K562 (cell line): ENCODE data around the gene MAP3K7. TPM values are rescaled to one million over a fixed set of nuclear protein-coding genes. Genes with fewer than 3 reads are reported as not detected.

Experiments used
- CBFA2T3 ChIP-seq: fragments of 450-650 bp; IDR thresholded peaks from 2 replicates; pipeline ENCODE4 v1.6.1; 2017
- CREB3L1 ChIP-seq: fragments of 450-650 bp; IDR thresholded peaks from 2 replicates; pipeline ENCODE4 v1.6.1; 2014; ENCODE audit warnings: low read depth, mild to moderate bottlenecking, moderate library complexity, borderline replicate concordance
- ERF ChIP-seq: fragments of 450-650 bp; formaldehyde crosslinking; IDR thresholded peaks from 2 replicates; pipeline ENCODE4 v1.4.0; 2020; ENCODE audit warnings: mild to moderate bottlenecking, mixed read lengths
- FOS ChIP-seq: IDR thresholded peaks from 3 replicates; pipeline ENCODE4 v1.6.1; 2011; ENCODE audit not compliant: insufficient read length; ENCODE audit errors: extremely low read depth
- HBP1 ChIP-seq: fragments of 450-650 bp; formaldehyde crosslinking; IDR thresholded peaks from 2 replicates; pipeline ENCODE4 v1.4.0; 2022; ENCODE audit warnings: missing genetic modification characterization
- HMG20A ChIP-seq: fragments of 450-650 bp; formaldehyde crosslinking; conservative IDR thresholded peaks from 2 replicates; pipeline ENCODE4 v1.4.0; 2020; ENCODE audit warnings: mild to moderate bottlenecking, mixed read lengths
- IRF2 ChIP-seq: sonication (generic); formaldehyde crosslinking; IDR thresholded peaks from 2 replicates; pipeline ENCODE4 v1.8.1; 2022; ENCODE audit warnings: mild to moderate bottlenecking, missing genetic modification reagents
- KLF1 ChIP-seq: fragments of 450-650 bp; IDR thresholded peaks from 2 replicates; pipeline ENCODE4 v1.6.1; 2016; ENCODE audit warnings: missing genetic modification characterization, missing compliant biosample characterization
- MAFF ChIP-seq: IDR thresholded peaks from 2 replicates; pipeline ENCODE4 v1.6.1; 2012; ENCODE audit warnings: low read length, improper control_type of control experiment
- MEIS2 ChIP-seq: fragments of 450-650 bp; IDR thresholded peaks from 2 replicates; pipeline ENCODE4 v1.6.1; 2014; ENCODE audit warnings: mild to moderate bottlenecking; ENCODE audit not compliant: partially characterized antibody
- NONO ChIP-seq, 2 experiments: fragments of 200-400 bp in 1 of 2; fragments of 450-650 bp in 1 of 2; formaldehyde crosslinking in 1 of 2; IDR thresholded peaks; 2 replicates each; pipeline ENCODE4 v1.6.1; 2017; ENCODE audit warnings: low read depth in 2 of 2, mild to moderate bottlenecking in 2 of 2, moderate library complexity in 2 of 2, low read length in 1 of 2
- NR0B1 ChIP-seq: fragments of 450-650 bp; IDR thresholded peaks from one replicate; pipeline ENCODE4 v1.6.1; 2018; ENCODE audit warnings: mild to moderate bottlenecking, moderate library complexity; ENCODE audit not compliant: partially characterized antibody
- PPARD ChIP-seq: fragments of 250-450 bp; sonication (Bioruptor Pico); IDR thresholded peaks from 2 replicates; pipeline ENCODE4 v1.8.0; 2022; ENCODE audit warnings: inconsistent platforms, mild to moderate bottlenecking, moderate library complexity
- RFX1 ChIP-seq: fragments of 450-650 bp; IDR thresholded peaks from 2 replicates; pipeline ENCODE4 v1.6.1; 2016; ENCODE audit warnings: mild to moderate bottlenecking, moderate library complexity
- RNF219 ChIP-seq: fragments of 250-450 bp; sonication (Bioruptor Pico); IDR thresholded peaks from 2 replicates; pipeline ENCODE4 v1.5.0; 2022; ENCODE audit warnings: mild to moderate bottlenecking
- SMAD1 ChIP-seq: fragments of 150-350 bp; IDR thresholded peaks from 2 replicates; pipeline ENCODE4 v1.6.1; 2014; ENCODE audit warnings: low read length, low read depth; ENCODE audit not compliant: partially characterized antibody
- SMAD3 ChIP-seq: fragments of 450-650 bp; formaldehyde crosslinking; conservative IDR thresholded peaks from 2 replicates; pipeline ENCODE4 v1.4.0; 2020; ENCODE audit warnings: mild to moderate bottlenecking
- STAT5A ChIP-seq: IDR thresholded peaks from 2 replicates; pipeline ENCODE4 v1.6.1; 2012; ENCODE audit warnings: low read length, inconsistent platforms, borderline replicate concordance
- TCF3 ChIP-seq: sonication (generic); formaldehyde crosslinking; IDR thresholded peaks from 2 replicates; pipeline ENCODE4 v1.4.0; 2020; ENCODE audit warnings: mild to moderate bottlenecking, missing genetic modification reagents
- ZBTB7A ChIP-seq: IDR thresholded peaks from 2 replicates; pipeline ENCODE4 v1.6.1; 2011; ENCODE audit warnings: low read depth, mild to moderate bottlenecking, low read length, moderate library complexity, borderline replicate concordance; ENCODE audit not compliant: control insufficient read depth
- ZFP36 ChIP-seq: fragments of 150-350 bp; IDR thresholded peaks from 2 replicates; pipeline ENCODE4 v1.6.1; 2018; ENCODE audit warnings: low read length, low read depth; ENCODE audit not compliant: partially characterized antibody
- ZNF23 ChIP-seq: fragments of 250-450 bp; sonication (Bioruptor Pico); IDR thresholded peaks from 2 replicates; pipeline ENCODE4 v1.4.0; 2020; ENCODE audit warnings: mild to moderate bottlenecking
- ZNF41 ChIP-seq: fragments of 250-450 bp; sonication (Bioruptor Pico); conservative IDR thresholded peaks from 2 replicates; pipeline ENCODE4 v1.4.0; 2020; ENCODE audit warnings: mild to moderate bottlenecking
- ZNF431 ChIP-seq: sonication (generic); formaldehyde crosslinking; IDR thresholded peaks from 2 replicates; pipeline ENCODE4 v1.8.0; 2022; ENCODE audit warnings: mild to moderate bottlenecking, missing genetic modification reagents
- ZNF77 ChIP-seq: fragments of 250-450 bp; sonication (Bioruptor Pico); IDR thresholded peaks from 2 replicates; pipeline ENCODE4 v1.5.0; 2020
- polyA plus RNA-seq, 8 experiments: library from polyadenylated mRNA; depleted of rRNA in 4 of 8; stranded (reverse) in 5 of 8; unstranded in 3 of 8; fragments of >200 nt; fragmentation: Nextera tagmentation in 2 of 8; fragmentation: Illumina TruSeq in 1 of 8; extraction: Ambion mirVana in 2 of 8; extraction: Trizol in 1 of 8; gene quantifications; 2 replicates each; pipeline versions ENCODE4 v1.2.1 to v1.2.3, GENCODE V29; 2011 to 2014; ENCODE audit warnings: inconsistent platforms in 1 of 8, missing spikeins in 1 of 8
- total RNA-seq, 7 experiments: library from RNA; depleted of rRNA in 6 of 7; stranded (reverse); fragments of >200 nt in 6 of 7; fragmentation: Illumina TruSeq in 2 of 7; extraction: Trizol in 2 of 7; gene quantifications; 2 replicates each; pipeline versions ENCODE4 v1.2.1 to v1.2.3, GENCODE V29; 2011 to 2021; ENCODE audit warnings: low replicate concordance in 1 of 7

MAP3K7 gene
- total and polyA plus RNA-seq, 9 of the 15 experiments (the other 6 are each of a cell fraction or from before 2014, with no cell fraction given), result 13.4 to 60.9 (median 34.8) TPM

GRCh38 chr6:90502866-90503407 lies 83.9 kb downstream of the MAP3K7 start (continued):
- TF ChIP-seq HBP1 (CRISPR knock-in tag) (no peak), SMAD1 (no peak), NR0B1 (no peak), CREB3L1 (0 out of 2 replicates have a peak, but pooled peaks have one; percentile 22), IRF2 (CRISPR knock-in tag) (no peak), NONO (IDR thresholded peaks at IDR 0.05; ENCODE audit: low read depth in 2 of 2, low read length in 1 of 2) (no peak), ZBTB7A (no peak), SMAD3 (CRISPR knock-in tag) (no peak), ZNF77 (no peak), ZNF23 (CRISPR knock-in tag) (no peak), CBFA2T3 (peak; percentile 51), HMG20A (CRISPR knock-in tag) (no peak), MAFF (peak; percentile 96), TCF3 (CRISPR knock-in tag) (no peak; the same call in 1 of the 2 replicates), MEIS2 (peak; percentile 92), KLF1 (tag) (no peak), PPARD (CRISPR knock-in tag) (no peak), RFX1 (no peak), RNF219 (CRISPR knock-in tag) (no peak), ZNF431 (CRISPR knock-in tag) (no peak), STAT5A (0 out of 2 replicates have a peak, but pooled peaks have one; percentile 43), FOS (no peak), ERF (CRISPR knock-in tag) (no peak), ZFP36 (no peak), ZNF41 (no peak)
